GM10248 (cell line): ENCODE results near the gene ANAPC1.
"Not testable (repeated sequence)": the region's sequence is repeated elsewhere in the genome, so short reads cannot be mapped to it uniquely, and the experiment has no call there.

Experiments used
- CTCF ChIA-PET: fragments of 300-600 bp; sonication (Branson Sonifier 250); formaldehyde crosslinking; extraction: SDS; loops from one replicate; lab custom pipeline; 2021; ENCODE audit warnings: antibody characterized with exemption; lab: Yijun Ruan, JAX
- POLR2A ChIA-PET: fragments of 350-650 bp; sonication (Branson Sonifier 250); formaldehyde crosslinking; extraction: SDS; loops from one replicate; lab custom pipeline; 2020; ENCODE audit warnings: antibody characterized with exemption; lab: Yijun Ruan, JAX
- DNase-seq: peaks from one replicate; pipeline ENCODE4 v3.0.0; 2012; ENCODE audit errors: extremely low spot score

The ANAPC1 gene

DNA sequence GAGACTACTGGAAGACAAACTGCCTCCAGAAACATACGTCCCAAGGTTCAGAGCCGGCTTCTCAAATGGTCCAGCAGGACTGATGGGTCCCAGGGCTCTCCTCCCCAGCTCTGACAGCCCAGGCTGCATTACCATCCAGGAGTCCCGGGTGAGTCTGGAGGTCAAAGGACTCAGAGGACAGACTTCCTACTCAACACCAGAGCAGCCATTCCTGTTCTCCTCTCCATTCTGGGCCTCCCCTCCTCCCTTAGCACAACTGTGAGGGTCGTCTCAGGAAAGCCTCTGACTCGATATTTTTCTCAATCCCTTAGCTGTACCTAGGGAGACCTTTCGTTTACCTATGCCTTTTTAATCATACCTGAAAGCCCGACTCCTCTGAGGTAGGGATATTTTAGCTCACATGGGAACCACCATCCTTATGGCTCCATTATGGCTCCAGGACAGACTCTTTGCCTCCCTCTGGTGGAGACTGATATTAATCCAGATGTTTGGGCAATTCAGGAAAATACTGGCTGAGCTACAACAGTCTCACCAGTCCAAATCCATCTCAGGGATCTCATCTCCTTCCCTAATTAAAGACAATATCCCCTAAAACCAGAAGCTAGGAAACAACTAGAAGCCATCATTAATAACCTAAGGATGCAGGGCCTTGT lies 70.9 kb downstream of the ANAPC1 start:
- CTCF ChIA-PET = interaction anchor here (0.5 kb wide), 1 partner anchor 331 kb away, joined by 3 read pairs; no protein-coding TSS in a partner anchor
- POLR2A ChIA-PET = interaction anchor here (0.6 kb wide), 1 partner anchor 838 kb away, joined by 3 read pairs; no protein-coding TSS in a partner anchor
- DNase-seq = not testable (repeated sequence)

DNA sequence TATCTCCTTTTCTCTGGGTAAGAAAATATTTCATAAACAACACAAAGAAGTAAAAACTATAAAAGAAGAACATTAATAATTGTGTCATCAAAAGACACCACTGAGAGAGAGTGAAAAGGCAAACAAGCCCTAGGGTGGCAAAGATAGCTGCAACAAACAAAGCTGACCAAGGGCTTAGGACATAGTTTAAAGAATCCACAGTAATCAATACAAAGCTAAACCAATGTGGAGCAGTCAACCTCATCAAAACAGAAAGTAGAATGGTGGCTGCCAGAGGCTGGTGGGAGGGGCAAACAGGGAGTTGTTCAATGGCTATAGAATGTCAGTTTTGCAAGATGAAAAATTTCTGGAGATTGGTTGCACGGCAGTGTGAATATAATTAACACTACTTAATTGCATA lies 93.4 kb downstream of the ANAPC1 start:
- CTCF ChIA-PET, DNase-seq, POLR2A ChIA-PET: not testable (repeated sequence)

DNA sequence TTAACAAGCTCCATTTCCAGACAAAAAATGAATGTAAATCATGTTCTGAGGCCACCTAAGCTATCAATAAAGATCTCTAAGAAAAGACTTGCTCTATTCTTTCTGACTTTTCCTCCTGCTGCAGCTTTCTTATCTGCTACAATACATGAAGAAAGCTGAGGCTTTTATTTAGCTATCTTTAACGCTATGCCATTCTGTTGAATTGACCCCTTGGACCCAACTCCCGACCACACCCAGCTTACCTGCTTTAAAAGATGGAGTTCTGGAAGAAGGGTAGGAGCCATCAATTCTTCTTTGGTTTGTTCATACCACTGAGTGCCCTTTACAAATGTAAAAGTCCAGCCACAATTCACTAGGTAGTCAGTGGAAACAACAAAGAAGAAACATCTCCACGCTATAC lies 99.9 kb downstream of the ANAPC1 start:
- POLR2A ChIA-PET, DNase-seq, CTCF ChIA-PET: not testable (repeated sequence)

DNA sequence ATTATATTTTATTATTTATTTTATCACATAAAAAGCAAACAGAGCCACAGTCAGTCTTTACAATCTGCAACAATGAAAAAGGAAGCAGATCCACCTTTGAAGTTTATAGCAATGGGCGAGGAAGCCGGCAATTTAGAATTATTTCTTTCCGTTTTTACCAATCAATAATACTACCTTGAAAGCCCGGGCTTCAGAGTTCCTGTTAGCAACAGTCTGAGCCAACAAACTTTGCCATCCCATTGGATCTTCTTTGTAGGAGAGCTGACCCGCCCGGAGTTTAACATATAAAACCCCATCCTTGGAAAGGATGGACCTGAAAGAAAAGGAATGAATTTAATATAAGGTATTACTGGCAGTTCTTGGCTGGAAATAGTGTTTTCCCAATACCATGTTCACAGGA lies 101.8 kb downstream of the ANAPC1 start:
- DNase-seq, POLR2A ChIA-PET, CTCF ChIA-PET: not testable (repeated sequence)

DNA sequence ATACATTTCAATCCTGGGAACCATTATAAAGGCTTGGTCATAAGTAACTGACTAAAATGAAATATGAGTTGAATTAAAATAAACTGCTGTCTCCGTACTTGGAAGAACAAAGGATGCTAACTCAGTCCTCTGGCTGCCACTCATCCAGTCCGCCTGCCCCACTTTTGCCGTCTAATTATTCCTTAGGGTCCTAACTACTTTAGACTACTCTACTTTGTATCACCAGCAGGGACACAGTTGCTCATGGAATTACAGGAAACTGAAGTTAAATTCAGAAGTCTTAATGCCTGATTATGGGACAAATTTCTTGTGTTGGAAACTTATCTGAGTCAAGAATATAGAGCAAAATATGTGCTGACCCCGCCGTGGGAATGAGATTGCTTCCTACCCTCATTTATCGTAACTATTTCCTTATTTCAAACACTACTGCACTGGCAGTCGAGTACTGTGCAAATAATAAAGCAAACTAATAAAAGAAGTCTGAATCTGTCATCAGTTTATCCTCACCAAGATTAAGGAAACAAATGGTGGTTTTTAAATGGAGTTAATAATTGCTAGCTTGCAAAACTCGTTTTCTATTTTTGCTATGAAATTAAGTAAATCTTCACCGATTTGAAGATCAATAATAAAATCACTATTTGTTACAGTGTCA lies 102.4 kb downstream of the ANAPC1 start:
- DNase-seq, POLR2A ChIA-PET, CTCF ChIA-PET: not testable (repeated sequence)

GRCh38 chr2:111777155-111777554 lies 106.8 kb downstream of the ANAPC1 start:
- CTCF ChIA-PET, POLR2A ChIA-PET, DNase-seq: not testable (repeated sequence)

- DNase-seq, POLR2A ChIA-PET, CTCF ChIA-PET: not testable (repeated sequence)
Measured at GRCh38 chr2:111776296-111776695, 107.7 kb downstream of the ANAPC1 start.

- POLR2A ChIA-PET, DNase-seq, CTCF ChIA-PET: not testable (repeated sequence)
Measured at GRCh38 chr2:111772180-111772579, 111.8 kb downstream of the ANAPC1 start.

- DNase-seq, POLR2A ChIA-PET, CTCF ChIA-PET: not testable (repeated sequence)
Measured at GRCh38 chr2:111770916-111771658, 112.9 kb downstream of the ANAPC1 start.

- POLR2A ChIA-PET, DNase-seq, CTCF ChIA-PET: not testable (repeated sequence)
Measured at GRCh38 chr2:111768266-111769190, 115.5 kb downstream of the ANAPC1 start.

DNA sequence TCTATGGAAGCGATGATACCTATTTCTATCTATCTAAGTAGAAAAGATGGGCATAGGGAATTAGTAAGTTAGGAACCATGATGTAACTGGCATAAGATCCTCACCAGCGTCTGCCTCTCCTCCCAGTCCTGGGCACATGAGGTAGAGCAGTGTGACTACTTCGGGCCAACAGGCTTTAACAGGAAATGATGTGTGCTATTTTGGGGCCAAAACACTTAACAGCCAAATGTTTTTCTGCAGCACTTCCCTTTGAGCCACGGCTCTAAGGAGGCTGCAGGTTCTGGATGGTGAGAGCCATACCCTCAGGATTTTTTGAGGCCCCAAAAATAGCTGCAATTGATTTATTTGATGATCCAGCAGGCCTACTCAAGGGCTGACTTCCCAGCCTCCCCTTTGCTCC lies 116.9 kb downstream of the ANAPC1 start:
- POLR2A ChIA-PET = not testable (repeated sequence)

GRCh38 chr2:111766295-111766694 lies 117.7 kb downstream of the ANAPC1 start:
- POLR2A ChIA-PET = not testable (repeated sequence)

More for the DNA sequence above, 116.9 kb downstream of the ANAPC1 start:
- DNase-seq, CTCF ChIA-PET: not testable (repeated sequence)

DNA sequence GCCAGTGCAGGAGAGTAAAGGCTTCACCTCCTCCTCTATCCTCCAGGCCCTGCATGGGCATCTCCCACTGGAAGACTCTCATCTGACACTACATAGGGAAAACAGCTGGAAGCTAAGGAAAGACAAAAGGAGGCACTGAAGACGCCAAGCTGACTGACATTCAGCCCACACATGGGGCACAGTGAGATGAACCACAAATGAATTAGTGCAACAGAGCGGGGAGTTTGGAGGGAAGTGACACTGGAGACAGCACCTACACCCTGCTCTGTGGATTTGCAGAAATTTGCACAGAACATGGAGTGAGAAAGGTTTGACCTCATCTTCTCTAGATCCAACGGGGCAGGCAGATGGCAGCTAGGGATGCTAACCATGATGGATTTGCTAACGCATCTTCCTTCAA lies 119.8 kb downstream of the ANAPC1 start:
- CTCF ChIA-PET, DNase-seq, POLR2A ChIA-PET: not testable (repeated sequence)

More at GRCh38 chr2:111766295-111766694, 117.7 kb downstream of the ANAPC1 start:
- CTCF ChIA-PET, DNase-seq: not testable (repeated sequence)

GRCh38 chr2:111760697-111761284 lies 123.2 kb downstream of the ANAPC1 start:
- CTCF ChIA-PET, DNase-seq, POLR2A ChIA-PET: not testable (repeated sequence)

DNA sequence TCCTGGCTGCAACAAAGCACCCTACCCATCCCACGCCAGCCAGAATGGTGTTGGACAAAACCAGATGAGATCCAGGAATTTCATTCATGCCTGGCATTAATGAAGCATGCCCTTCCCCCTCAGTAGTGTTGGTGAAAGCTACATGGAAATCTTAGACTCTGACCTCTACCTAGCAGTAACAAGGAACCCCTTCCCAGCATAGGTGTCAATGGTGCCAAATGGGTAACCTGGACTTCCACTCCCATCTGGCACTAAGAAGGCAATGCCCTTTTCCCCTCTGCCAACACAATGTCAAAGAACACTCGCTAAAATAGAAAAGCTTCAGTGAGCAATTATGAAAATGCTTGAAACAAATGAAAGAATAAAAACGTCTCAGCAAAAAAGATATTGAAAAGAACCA lies 131.5 kb downstream of the ANAPC1 start:
- CTCF ChIA-PET, POLR2A ChIA-PET, DNase-seq: not testable (repeated sequence)

DNA sequence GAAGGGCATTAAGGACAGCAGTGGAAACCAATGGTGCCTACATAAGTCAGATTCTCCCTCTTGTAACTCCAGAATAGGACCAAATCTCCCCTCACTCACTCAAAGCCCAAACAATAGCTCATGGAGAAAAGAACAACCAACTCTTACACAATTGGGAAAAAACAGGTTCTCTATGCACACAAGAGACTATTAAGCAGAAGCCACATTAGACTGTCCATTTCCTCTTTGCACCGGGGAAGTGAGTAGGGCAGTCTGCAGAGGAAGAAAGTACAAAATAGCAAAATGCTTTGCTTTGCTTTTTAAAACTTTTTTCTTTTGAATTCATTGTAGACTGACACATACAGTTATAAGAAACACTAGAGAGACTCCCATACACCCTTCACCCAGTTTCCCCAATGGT lies 133.4 kb downstream of the ANAPC1 start:
- DNase-seq = not testable (repeated sequence)

DNA sequence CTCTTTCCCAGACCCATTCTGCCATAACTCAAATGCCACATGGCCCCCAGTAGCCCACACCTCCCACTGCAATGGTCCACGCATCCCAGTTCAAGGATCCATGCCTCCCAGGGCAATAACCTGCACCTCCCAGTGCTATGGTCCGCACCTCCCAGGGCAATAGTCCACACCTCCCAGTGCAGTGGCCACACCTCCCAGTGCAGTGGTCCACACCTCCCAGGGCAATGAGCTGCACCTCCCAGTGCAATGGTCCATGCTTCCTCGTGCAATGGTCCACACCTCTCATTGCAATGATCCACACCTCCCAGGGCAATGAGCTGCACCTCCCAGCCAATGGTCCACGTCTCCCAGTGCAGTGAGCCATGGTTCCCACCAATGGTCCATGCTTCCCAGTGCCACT lies 135.6 kb downstream of the ANAPC1 start:
- CTCF ChIA-PET, DNase-seq, POLR2A ChIA-PET: not testable (repeated sequence)

More for the DNA sequence above, 133.4 kb downstream of the ANAPC1 start:
- CTCF ChIA-PET, POLR2A ChIA-PET: not testable (repeated sequence)
